ENCODE measurements around the gene YAP1.
"Not testable (repeated sequence)": the region's sequence is repeated elsewhere in the genome, so short reads cannot be mapped to it uniquely, and the experiment has no call there.

Gene YAP1

GRCh38 chr11:102244681-102245409 lies 134.6 kb downstream of the YAP1 start:
- DNase-seq: no peak

GRCh38 chr11:102251423-102251822 lies 141.2 kb downstream of the YAP1 start:
- DNase-seq: no peak

- no peak for DNase-seq
Measured at GRCh38 chr11:102252339-102252891, 142.2 kb downstream of the YAP1 start.

DNA sequence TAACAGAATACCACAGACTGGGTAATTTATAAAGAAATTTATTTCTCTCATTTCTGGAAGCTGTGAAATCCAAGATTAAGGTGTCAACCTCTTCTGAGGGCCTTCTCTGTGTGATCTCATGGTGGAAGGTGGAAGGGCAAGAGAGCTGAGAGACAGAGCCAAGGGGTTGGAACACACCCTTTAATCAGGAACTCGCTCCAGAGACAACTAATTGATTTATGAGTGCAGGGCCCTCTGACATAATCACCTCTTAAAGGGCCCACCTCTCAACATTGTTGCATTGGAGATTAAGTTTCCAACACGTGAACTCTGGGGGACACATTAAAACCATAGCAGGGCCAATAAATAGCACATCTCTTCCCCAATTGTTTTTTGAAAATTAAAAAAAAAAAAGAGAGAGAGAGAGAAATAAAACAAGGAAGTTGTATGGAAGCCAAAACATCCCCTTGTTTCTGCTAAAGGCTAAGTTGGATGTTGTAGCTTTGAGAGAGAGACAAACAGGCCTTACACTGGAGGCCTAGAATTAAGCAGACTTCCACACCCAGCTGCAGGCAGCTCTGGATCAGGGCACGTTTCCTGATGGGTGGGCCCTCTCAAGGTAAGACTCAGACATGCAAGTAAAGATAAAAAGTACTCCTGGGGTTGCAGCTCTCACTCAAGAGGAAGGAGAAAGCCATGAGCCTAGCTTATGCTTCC lies 142.9 kb downstream of the YAP1 start:
- DNase-seq: no peak

- no peak for DNase-seq
Measured at GRCh38 chr11:102254047-102254446, 143.8 kb downstream of the YAP1 start.

GRCh38 chr11:102256251-102256650 lies 146.0 kb downstream of the YAP1 start:
- no peak for DNase-seq

DNA sequence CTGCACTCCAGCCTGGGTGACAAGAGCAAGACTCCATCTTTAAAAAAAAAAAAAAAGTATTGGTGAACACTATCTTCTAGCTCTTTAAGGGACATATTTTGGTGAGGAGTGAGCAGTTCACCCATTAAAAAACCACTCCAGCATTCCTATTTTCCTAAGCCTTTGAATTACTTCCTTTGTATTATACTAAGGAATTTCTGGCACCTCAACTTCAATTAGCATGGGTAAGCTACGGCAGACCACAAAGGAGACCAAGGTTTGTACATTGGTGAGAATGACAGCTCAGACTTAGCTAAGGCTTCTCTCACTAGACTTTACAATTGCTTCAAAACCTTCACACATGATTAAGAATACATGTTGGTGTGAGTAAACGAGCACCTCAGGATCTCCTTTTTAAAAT lies 150.0 kb downstream of the YAP1 start:
- DNase-seq: no peak

- no peak for DNase-seq
Measured at GRCh38 chr11:102263379-102264003, 153.2 kb downstream of the YAP1 start.

DNA sequence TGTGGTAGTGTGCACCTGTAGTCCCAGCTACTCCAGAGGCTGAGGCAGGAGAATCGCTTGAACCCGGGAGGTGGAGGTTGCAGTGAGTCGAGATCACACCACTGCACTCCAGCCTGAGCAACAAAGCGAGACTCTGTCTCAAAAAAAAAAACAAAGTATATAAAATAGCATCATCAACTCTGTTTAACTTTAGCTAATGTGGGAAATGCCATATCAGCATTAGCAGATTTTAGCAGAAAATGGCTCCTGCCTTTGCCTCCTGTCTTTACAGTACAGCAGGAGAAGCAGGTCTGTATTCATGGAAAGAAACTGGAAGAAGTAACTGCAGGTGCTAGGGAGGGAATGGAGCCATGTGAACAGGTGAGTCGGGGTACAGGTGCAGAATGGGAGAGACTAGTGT lies 154.5 kb downstream of the YAP1 start:
- not testable (repeated sequence) for DNase-seq

- DNase-seq: no peak
Measured at GRCh38 chr11:102266099-102266498, 155.9 kb downstream of the YAP1 start.

DNA sequence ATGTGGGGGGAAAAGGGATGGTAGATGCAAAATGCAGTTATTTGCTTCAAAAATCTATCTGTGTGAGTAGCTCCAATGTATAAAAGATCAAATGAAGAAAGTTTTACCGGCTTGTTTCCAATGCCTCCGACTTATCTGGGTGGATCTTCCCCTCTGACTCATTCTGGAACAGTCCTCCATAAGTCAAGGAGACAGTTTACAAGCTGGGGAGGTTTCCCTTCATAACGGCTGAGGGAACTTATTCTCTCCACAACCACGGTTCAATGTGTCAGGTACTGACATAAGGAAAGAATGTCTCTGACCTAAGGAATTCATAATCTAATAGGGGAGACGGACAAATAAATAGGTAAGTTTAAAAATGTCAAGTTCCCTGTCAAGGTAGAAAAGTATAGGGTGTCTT lies 157.4 kb downstream of the YAP1 start:
- DNase-seq: no peak

- DNase-seq: peak; percentile 83
Measured at GRCh38 chr11:102268083-102268984, 158.1 kb downstream of the YAP1 start.

DNA sequence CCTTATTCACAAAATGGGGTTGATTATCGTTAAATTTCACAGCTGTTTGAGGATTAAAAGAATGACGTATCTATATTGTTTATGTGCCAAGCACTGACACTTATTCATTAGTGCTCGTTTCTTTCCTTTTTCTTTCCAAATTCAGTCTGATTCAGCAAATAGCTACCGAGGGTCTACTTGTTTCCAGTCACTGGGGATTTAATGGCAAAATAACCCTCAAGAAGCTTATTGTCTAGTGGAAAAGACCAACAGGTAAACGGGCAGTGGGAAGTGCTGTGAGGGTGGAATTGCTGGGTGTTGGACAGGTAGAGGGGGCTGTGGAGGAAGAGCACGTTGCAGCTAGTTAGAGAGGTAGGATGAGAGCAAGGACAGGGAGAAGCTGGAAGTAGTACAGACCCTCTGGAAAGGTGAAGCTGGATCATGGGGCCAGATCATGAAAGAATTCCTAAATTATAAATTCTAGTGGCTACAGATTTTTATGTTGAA lies 158.8 kb downstream of the YAP1 start:
- DNase-seq: no peak

GRCh38 chr11:102269927-102270326 lies 159.7 kb downstream of the YAP1 start:
- no peak for DNase-seq

DNA sequence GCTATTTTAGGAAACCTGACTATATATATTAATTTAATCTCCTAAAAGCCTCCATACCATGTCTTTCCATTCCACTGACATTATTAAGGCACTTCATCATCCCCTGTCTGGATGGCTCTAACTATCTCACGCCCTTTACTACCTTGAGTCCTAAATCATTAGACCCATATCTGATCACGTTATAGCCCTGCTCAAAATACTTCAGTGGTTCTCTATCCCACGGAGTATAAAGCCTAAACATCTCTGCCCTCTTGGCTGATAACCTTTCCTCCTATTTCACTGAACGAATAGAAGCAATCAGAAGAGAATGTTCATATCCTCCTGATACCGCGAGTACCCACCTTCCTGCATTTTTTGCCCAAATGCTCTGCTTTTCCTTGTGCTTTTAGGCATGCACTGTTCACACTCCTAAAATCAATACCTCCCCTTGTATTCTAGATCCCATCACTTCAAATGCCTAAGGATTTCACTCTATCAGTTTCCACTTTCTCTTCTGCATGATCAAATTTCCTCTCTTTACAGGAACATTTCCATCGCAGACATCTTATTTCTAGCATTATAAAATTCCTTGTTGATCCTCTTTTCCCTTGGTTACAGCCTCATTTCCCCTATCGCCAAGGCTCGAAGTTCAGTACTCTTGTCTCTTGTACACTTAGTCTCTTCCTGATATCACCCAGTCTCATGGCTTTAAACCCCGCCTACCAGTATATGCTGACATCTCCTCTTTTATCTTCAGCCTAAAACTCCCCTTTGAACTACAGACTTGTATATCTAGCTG lies 162.0 kb downstream of the YAP1 start:
- DNase-seq: no peak

DNA sequence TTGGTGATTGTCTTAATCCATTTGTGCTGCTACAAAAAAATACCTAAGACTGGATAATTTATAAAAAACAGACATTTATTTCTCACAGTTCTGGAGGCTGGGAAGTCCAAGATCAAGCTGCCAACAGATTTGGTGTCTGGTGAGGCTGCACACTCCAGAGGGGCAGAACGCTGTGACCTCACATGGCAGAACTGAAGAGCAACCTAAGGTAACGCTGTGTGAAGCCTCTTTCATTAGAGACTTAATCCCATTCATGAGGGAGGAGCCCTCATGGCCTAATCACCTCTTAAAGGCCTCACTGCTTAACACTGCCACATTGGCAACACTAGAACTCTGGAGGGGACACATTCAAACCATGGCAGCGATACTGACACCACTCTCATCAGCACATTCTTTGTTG lies 164.4 kb downstream of the YAP1 start:
- DNase-seq: no peak

- DNase-seq: no peak
Measured at GRCh38 chr11:102276362-102276761, 166.1 kb downstream of the YAP1 start.

- DNase-seq: no peak
Measured at GRCh38 chr11:102276783-102277182, 166.5 kb downstream of the YAP1 start.

GRCh38 chr11:102279641-102280170 lies 169.5 kb downstream of the YAP1 start:
- DNase-seq: peak; percentile 27

- DNase-seq: no peak
Measured at GRCh38 chr11:102280245-102280833, 170.1 kb downstream of the YAP1 start.

Measured in stimulated activated CD4-positive, alpha-beta T cell treated with anti-CD3 and anti-CD28 coated beads, Interleukin-15, amount 100 ng/mL, for 24 hours (primary cell).